Measurements from ENCODE around the gene RNF175.

Gene RNF175

GRCh38 chr4:153806073-153806472 lies 46.2 kb upstream of the RNF175 start:
- Histone ChIP-seq H2AFZ (ENCODE audit: low read depth, low read length, severe bottlenecking) (no peak overlapping the region), H3K4me3 (ENCODE audit: insufficient read depth, low read length, poor library complexity, severe bottlenecking) (no peak overlapping the region), H4K20me1 (ENCODE audit: low read depth, low read length) (no peaks in the 10 kb centered on the region), H3K9me2 (replicated peaks; ENCODE audit: insufficient read depth, low read length) (no peaks in the 10 kb centered on the region), H3K9ac (ENCODE audit: low read length) (no peak overlapping the region), H3F3A (ENCODE audit: insufficient read depth) (no peaks in the 10 kb centered on the region), H3K79me2 (ENCODE audit: insufficient read depth, low read length) (no peaks in the 10 kb centered on the region), H3K27me3 (ENCODE audit: low read length) (no peaks in the 10 kb centered on the region), H3K9me3 (ENCODE audit: insufficient read depth, low read length) (no peaks in the 10 kb centered on the region), H3K27ac (ENCODE audit: low read depth, low read length) (no peak overlapping the region), H3K4me2 (ENCODE audit: low read depth, low read length, poor library complexity, severe bottlenecking) (no peak overlapping the region), H3K36me3 (ENCODE audit: low read length) (no peaks in the 10 kb centered on the region)
- TF ChIP-seq CTCF (IDR thresholded peaks at IDR 0.05; ENCODE audit: insufficient read depth, low read length, poor library complexity, severe bottlenecking): no peak
- no peak for TF ChIP-seq EZH2phosphoT487 (conservative IDR thresholded peaks at IDR 0.05; ENCODE audit: low read length)

GRCh38 chr4:153804722-153805121 lies 44.9 kb upstream of the RNF175 start:
- Histone ChIP-seq H3K79me2 (ENCODE audit: insufficient read depth, low read length) (no peaks in the 10 kb centered on the region), H2AFZ (ENCODE audit: low read depth, low read length, severe bottlenecking) (no peak overlapping the region), H3K4me2 (ENCODE audit: low read depth, low read length, poor library complexity, severe bottlenecking) (no peak overlapping the region), H3K36me3 (ENCODE audit: low read length) (no peaks in the 10 kb centered on the region), H3K27ac (ENCODE audit: low read depth, low read length) (no peak overlapping the region), H3K9me2 (replicated peaks; ENCODE audit: insufficient read depth, low read length) (no peaks in the 10 kb centered on the region), H3K4me3 (ENCODE audit: insufficient read depth, low read length, poor library complexity, severe bottlenecking) (no peak overlapping the region), H3F3A (ENCODE audit: insufficient read depth) (no peaks in the 10 kb centered on the region), H3K9ac (ENCODE audit: low read length) (no peak overlapping the region), H4K20me1 (ENCODE audit: low read depth, low read length) (no peaks in the 10 kb centered on the region), H3K9me3 (ENCODE audit: insufficient read depth, low read length) (no peaks in the 10 kb centered on the region), H3K27me3 (ENCODE audit: low read length) (no peaks in the 10 kb centered on the region)
- TF ChIP-seq EZH2phosphoT487 (conservative IDR thresholded peaks at IDR 0.05; ENCODE audit: low read length): no peak

GRCh38 chr4:153799694-153800074 lies 39.9 kb upstream of the RNF175 start:
- H3K9ac ChIP-seq (ENCODE audit: low read length): no peak overlapping the region
- no peaks in the 10 kb centered on the region for H3K79me2 ChIP-seq (ENCODE audit: insufficient read depth, low read length)
- no peak for TF ChIP-seq EZH2phosphoT487 (conservative IDR thresholded peaks at IDR 0.05; ENCODE audit: low read length)
- TF ChIP-seq CTCF (IDR thresholded peaks at IDR 0.05; ENCODE audit: insufficient read depth, low read length, poor library complexity, severe bottlenecking): no peak
- no peak overlapping the region for H2AFZ ChIP-seq (ENCODE audit: low read depth, low read length, severe bottlenecking)
- no peaks in the 10 kb centered on the region for H3K9me2 ChIP-seq (replicated peaks; ENCODE audit: insufficient read depth, low read length)
- H3K27ac ChIP-seq (ENCODE audit: low read depth, low read length): no peak overlapping the region
- no peaks in the 10 kb centered on the region for H3K36me3 ChIP-seq (ENCODE audit: low read length)
- H3K9me3 ChIP-seq (ENCODE audit: insufficient read depth, low read length): no peaks in the 10 kb centered on the region
- H3K4me2 ChIP-seq (ENCODE audit: low read depth, low read length, poor library complexity, severe bottlenecking): no peak overlapping the region
- H3F3A ChIP-seq (ENCODE audit: insufficient read depth): no peaks in the 10 kb centered on the region
- no peaks in the 10 kb centered on the region for H4K20me1 ChIP-seq (ENCODE audit: low read depth, low read length)
- no peak overlapping the region for H3K4me3 ChIP-seq (ENCODE audit: insufficient read depth, low read length, poor library complexity, severe bottlenecking)
- H3K27me3 ChIP-seq (ENCODE audit: low read length): no peaks in the 10 kb centered on the region

GRCh38 chr4:153798901-153799693 lies 39.3 kb upstream of the RNF175 start:
- Histone ChIP-seq H3K79me2 (ENCODE audit: insufficient read depth, low read length) (no peaks in the 10 kb centered on the region), H3K9ac (ENCODE audit: low read length) (no peak overlapping the region), H3K4me3 (ENCODE audit: insufficient read depth, low read length, poor library complexity, severe bottlenecking) (no peak overlapping the region), H3K27ac (ENCODE audit: low read depth, low read length) (no peak overlapping the region), H3K9me2 (replicated peaks; ENCODE audit: insufficient read depth, low read length) (no peaks in the 10 kb centered on the region), H3K27me3 (ENCODE audit: low read length) (no peaks in the 10 kb centered on the region), H3K4me2 (ENCODE audit: low read depth, low read length, poor library complexity, severe bottlenecking) (no peak overlapping the region), H3K9me3 (ENCODE audit: insufficient read depth, low read length) (no peaks in the 10 kb centered on the region), H4K20me1 (ENCODE audit: low read depth, low read length) (no peaks in the 10 kb centered on the region), H3F3A (ENCODE audit: insufficient read depth) (no peaks in the 10 kb centered on the region), H2AFZ (ENCODE audit: low read depth, low read length, severe bottlenecking) (no peak overlapping the region), H3K36me3 (ENCODE audit: low read length) (no peaks in the 10 kb centered on the region)
- no peak for TF ChIP-seq CTCF (IDR thresholded peaks at IDR 0.05; ENCODE audit: insufficient read depth, low read length, poor library complexity, severe bottlenecking)
- TF ChIP-seq EZH2phosphoT487 (conservative IDR thresholded peaks at IDR 0.05; ENCODE audit: low read length): no peak

Data from SU-DHL-6 (cell line).